GM21515 (cell line): ENCODE data around the gene ZNF770.

Experiments
- ATAC-seq: cut with Tn5 transposase; IDR thresholded peaks from one replicate; pipeline ENCODE4 v1.9.1; 2021; ENCODE audit not compliant: unreplicated experiment

ZNF770 gene, protein sequence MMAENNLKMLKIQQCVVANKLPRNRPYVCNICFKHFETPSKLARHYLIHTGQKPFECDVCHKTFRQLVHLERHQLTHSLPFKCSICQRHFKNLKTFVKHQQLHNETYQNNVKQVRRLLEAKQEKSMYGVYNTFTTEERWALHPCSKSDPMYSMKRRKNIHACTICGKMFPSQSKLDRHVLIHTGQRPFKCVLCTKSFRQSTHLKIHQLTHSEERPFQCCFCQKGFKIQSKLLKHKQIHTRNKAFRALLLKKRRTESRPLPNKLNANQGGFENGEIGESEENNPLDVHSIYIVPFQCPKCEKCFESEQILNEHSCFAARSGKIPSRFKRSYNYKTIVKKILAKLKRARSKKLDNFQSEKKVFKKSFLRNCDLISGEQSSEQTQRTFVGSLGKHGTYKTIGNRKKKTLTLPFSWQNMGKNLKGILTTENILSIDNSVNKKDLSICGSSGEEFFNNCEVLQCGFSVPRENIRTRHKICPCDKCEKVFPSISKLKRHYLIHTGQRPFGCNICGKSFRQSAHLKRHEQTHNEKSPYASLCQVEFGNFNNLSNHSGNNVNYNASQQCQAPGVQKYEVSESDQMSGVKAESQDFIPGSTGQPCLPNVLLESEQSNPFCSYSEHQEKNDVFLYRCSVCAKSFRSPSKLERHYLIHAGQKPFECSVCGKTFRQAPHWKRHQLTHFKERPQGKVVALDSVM

DNA sequence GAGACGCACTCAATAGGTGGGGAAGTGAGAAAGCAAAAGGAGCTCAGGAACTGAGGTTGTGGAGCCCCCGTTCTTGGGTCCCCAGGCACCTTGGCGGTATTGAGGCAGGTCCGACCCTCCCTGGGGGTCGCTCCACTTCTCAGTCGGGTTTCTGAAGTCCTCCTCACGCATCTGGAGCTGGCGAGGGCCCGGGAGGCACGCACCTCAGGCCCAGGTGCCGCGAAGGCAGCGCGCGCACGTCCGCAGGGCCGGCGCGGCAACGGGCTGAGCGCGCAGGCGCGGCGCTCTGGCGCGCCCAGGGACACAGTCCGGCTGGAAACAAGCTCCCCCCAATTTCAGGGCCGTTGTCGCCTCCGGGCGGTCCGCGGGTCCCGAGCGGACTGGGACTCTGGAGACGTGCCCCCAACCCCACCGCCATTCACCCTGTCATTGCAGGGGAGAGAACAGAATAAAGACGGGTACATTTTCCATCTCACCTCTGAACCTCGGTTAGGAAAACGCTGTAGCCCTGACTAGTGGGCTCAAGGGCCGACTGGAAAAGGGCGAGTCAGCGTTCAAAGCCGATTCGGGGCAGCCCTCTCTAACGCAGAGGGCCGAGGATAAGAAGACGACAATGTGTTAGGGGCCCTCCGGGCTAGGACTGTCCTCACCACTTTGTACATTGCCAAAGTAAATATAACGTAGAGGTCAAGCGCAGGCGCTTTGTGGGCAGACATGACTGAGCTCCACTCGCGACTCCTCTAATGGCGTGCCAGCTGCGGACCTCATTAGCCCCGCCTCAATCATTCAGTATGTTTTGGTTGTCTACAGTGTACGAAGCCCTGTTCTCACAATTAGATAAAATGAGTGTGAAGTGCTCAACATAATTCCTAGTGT lies at the start of gene ZNF770:
Gene ZNF770 (minus strand): TSS at position 261 of the 876 bp plus-strand sequence. CDS start 4,853 bp downstream, outside the sequence.
- peak; percentile 68 for ATAC-seq

GRCh38 chr15:35028235-35028984 lies 40.3 kb upstream of the ZNF770 start:
- ATAC-seq, result no peak

- ATAC-seq, result no peak
Measured at GRCh38 chr15:35023804-35024203, 35.7 kb upstream of the ZNF770 start.

DNA sequence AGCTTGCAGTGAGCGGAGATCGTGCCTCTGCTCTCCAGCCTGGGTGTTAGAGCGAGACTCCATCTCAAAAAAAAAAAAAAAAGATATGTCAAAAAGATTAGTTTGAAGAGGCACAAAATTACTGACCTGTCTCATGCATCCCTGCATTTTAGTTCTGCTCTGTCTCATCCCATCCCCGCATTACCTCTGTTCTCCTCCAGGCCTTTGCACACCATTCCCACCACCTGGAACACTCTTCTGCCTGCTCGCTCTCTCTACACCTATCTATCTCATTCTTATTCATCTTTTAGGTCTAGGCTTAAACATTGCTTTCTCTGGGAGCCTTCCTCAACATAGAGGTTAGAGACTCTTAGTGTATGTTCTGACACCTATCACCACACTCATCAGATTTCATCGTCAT lies 32.9 kb upstream of the ZNF770 start:
- no peak for ATAC-seq

GRCh38 chr15:35019404-35020327 lies 31.6 kb upstream of the ZNF770 start:
- ATAC-seq, result no peak

GRCh38 chr15:35014241-35014640 lies 26.2 kb upstream of the ZNF770 start:
- no peak for ATAC-seq

DNA sequence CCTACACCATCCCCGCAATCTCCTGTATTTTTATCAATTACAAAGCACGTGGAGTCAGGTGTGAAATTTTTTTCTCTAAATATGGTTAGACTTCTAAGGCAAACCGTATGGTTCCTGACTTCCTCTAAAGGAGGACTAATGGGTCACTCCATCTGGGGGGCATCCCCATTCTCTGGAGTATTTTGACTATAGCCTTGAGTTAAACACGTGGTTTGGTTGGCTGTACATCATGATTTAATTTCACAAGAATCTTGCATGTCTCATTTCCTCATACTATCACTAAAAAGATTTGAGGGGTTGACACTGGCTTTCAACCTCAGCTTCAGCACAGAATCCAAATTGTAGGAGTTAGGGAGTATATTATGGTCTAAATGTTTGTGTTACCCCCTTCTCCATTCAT lies 25.3 kb upstream of the ZNF770 start:
- ATAC-seq, result no peak

GRCh38 chr15:35007397-35007796 lies 19.3 kb upstream of the ZNF770 start:
- no peak for ATAC-seq

DNA sequence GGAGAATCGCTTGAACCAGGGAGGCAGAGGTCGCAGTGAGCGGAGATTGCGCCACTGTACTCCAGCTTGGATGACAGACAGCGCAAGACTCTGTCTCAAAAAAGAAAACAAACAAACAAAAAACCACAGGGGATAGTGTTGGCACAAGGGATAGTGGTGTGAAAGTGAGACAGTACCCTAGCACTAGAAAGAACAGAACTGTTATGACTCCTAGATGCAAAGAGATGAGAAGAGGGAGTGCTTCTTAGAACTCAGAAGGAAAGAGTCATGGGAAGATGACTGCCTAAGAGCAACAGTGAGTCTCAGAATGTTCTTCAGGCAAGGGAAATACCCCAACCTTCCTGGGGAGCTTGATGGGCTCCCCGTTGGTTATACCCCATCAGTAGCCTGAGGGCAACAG lies 17.8 kb upstream of the ZNF770 start:
- no peak for ATAC-seq

GRCh38 chr15:35003928-35004327 lies 15.8 kb upstream of the ZNF770 start:
- ATAC-seq, result no peak

GRCh38 chr15:35000511-35000910 lies 12.4 kb upstream of the ZNF770 start:
- ATAC-seq, result no peak

DNA sequence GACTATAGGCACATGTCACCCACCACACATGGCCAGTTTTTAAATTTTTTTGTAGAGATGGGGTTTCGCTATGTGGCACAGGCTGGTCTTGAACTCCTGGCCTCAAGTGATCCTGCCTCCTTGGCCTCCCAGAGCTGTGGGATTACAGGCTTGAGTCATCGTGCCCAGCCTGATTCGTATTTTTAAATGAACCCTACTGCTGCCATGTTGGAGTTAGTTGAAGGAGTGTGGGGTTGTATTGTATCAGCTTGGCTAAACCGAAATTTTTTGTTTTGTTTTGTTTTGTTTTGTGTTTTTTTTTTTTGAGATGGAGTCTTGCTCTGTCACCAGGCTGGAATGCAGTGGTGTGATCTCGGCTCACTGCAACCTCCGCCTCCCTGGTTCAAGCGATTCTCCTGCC lies 11.8 kb upstream of the ZNF770 start:
- no peak for ATAC-seq

DNA sequence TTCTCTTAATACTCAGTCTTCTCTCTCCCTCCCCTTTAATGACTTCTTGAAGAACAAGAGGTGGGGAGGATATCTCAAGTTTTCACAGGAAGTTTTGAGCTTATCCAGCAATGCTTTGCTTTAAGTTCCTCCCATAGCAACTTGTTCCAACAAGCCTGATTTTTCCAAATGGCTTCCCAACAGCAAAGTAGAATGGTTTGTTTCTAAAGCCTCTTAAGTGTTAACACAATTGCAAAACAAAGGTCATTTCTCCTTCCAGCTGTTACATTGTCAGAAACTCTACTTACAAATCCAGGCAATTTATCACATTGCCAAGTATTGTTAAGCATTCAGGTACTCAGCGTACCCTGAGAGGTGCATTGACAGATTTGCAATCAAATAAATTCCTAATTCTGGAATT lies 6.8 kb upstream of the ZNF770 start:
- no peak for ATAC-seq

DNA sequence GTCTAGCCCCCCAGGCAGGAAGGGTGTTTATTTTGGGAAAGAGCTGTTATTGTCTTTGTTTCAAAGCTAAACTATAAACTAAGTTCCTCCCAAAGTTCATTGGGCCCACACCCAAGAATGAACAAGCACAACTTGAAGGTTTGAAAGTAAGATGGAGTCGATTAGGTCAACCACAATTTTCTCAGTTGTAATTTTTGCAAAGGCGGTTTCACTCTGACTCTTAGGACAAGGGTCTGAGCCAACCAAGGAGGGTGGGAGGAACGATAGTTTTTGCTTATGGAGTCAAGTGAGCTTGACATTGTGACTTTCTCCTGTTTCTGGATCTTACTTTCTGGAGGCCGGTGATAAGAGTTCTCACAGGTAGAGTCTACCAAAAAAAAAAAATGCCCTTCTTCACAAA lies 5.8 kb upstream of the ZNF770 start:
- peak; percentile 90 for ATAC-seq

- no peak for ATAC-seq
Measured at GRCh38 chr15:34993412-34993811, 5.3 kb upstream of the ZNF770 start.

DNA sequence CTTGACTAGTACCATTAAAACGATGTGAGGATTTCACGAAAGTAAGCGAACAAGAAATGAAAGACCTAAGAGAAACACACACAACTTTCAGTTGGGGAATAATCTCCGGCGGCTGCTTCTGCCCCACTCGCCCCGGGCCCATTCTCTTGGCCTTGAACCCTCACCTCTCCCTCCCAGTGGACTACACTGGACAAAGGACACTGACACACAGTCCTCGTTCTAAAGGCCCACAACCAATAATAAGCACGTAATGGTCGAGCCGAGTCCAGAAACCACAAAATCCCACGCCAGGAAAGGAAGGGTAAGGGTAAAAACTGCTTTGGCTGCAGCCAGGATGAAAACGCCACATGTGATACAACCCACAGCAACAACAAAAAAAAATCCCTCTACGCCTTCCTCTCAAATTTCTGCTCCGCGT lies 469 bp downstream of the ZNF770 start:
- peak; percentile 8 for ATAC-seq

- no peak for ATAC-seq
Measured at GRCh38 chr15:34986771-34987480, 1.2 kb downstream of the ZNF770 start.

DNA sequence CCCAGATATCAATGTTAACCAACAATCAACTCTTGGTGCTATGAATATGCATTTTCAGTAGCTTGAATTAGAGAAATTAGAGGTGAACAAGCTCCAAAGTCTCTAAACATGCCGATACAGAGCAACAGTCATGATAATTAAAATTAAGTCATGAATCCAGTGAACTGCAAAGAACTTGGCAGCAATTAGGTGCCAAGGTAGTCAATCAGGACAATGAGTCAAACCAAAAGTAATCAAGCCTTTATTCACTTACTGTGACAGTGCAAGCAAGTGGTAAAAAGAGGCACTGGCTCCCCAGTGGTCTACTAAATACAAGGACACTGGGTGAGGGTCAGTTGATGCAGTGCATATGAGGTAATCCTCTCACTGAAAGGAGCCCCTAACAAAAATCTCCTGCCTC lies 1.8 kb downstream of the ZNF770 start:
- ATAC-seq, result no peak
